ENCODE measurements around the gene PIN4.

Gene PIN4

GRCh38 chrX:72245461-72246089 is 64.0 kb downstream of the PIN4 start:
- Histone ChIP-seq H3K36me3 (ENCODE audit: insufficient read depth, low read length) (no peaks in the 10 kb centered on the region), H3K27me3 (ENCODE audit: control insufficient read depth in 1 of 2, insufficient read depth in 2 of 2, low read length in 2 of 2) (no peaks in the 10 kb centered on the region), H3K4me3 (ENCODE audit: low read depth in 1 of 2, low read length in 2 of 2) (no peak overlapping the region), H3K27ac (ENCODE audit: low read depth, low read length) (no peak overlapping the region), H3K4me1 (ENCODE audit: insufficient read depth, low read length) (no peaks in the 10 kb centered on the region), H3K9ac (ENCODE audit: low read length) (no peak overlapping the region), H3K9me3 (ENCODE audit: low read length) (no peaks in the 10 kb centered on the region)

- Histone ChIP-seq H3K36me3 (ENCODE audit: insufficient read depth, low read length) (no peaks in the 10 kb centered on the region), H3K27ac (ENCODE audit: low read depth, low read length) (no peak overlapping the region), H3K9ac (ENCODE audit: low read length) (no peak overlapping the region), H3K4me1 (ENCODE audit: insufficient read depth, low read length) (no peaks in the 10 kb centered on the region), H3K9me3 (ENCODE audit: low read length) (no peaks in the 10 kb centered on the region), H3K27me3 (ENCODE audit: control insufficient read depth in 1 of 2, insufficient read depth in 2 of 2, low read length in 2 of 2) (peaks cover 0 to 2% of the 10 kb centered on the region in 2 donors), H3K4me3 (ENCODE audit: low read depth in 1 of 2, low read length in 2 of 2) (no peak overlapping the region)
Observed at GRCh38 chrX:72247206-72247942, 65.8 kb downstream of the PIN4 start.

Data from muscle layer of colon (tissue), 2 donors.